Gastrocnemius medialis (tissue), 4 donors: ENCODE measurements around the gene PDLIM7.

Experiments
- CTCF ChIP-seq, 5 experiments: fragments of 450-650 bp in 3 of 5; fragments of 200-600 bp in 2 of 5; sonication (generic) in 2 of 5; IDR thresholded peaks in 4 of 5; conservative IDR thresholded peaks in 1 of 5; 1 replicate in 4 of 5; 2 replicates in 1 of 5; pipeline ENCODE4 v1.5.1; 2016 to 2019; ENCODE audit warnings: antibody characterized with exemption in 5 of 5, mild to moderate bottlenecking in 3 of 5, moderate library complexity in 3 of 5
- POLR2A ChIP-seq, 2 donors: fragments of 450-650 bp; IDR thresholded peaks; one replicate each; pipeline ENCODE4 v1.6.1; 2017; ENCODE audit warnings: antibody characterized with exemption in 2 of 2, mild to moderate bottlenecking in 2 of 2, moderate library complexity in 2 of 2

- TF ChIP-seq CTCF (IDR thresholded peaks at IDR 0.05 in 4 of 5, conservative IDR thresholded peaks at IDR 0.05 in 1 of 5) (no peak), POLR2A (IDR thresholded peaks at IDR 0.05) (no peak)
Observed at GRCh38 chr5:177508837-177509236, 11.4 kb upstream of the PDLIM7 start.
